CD8-positive, alpha-beta memory T cell (primary cell): ENCODE measurements around the gene CLSTN3. TPM values are rescaled to one million over a fixed set of nuclear protein-coding genes. Genes with fewer than 3 reads are reported as not detected.

Experiments
- CTCF ChIA-PET: fragments of 350-600 bp; sonication (Branson Sonifier 250); formaldehyde crosslinking; loops from one replicate; lab custom pipeline; 2021; ENCODE audit warnings: antibody characterized with exemption; lab: Charles Lee
- POLR2A ChIA-PET: fragments of 350-600 bp; sonication (Branson Sonifier 250); formaldehyde crosslinking; loops from one replicate; lab custom pipeline; 2021; ENCODE audit warnings: antibody characterized with exemption; lab: Charles Lee
- DNase-seq, 5 donors: peaks; one replicate each; pipeline versions ENCODE4 v3.0.0 to v3.0.0-alpha.2; 2020 to 2022; ENCODE audit warnings: mixed read lengths in 1 of 5
- H3K27ac ChIP-seq: one replicate; pipeline ENCODE4 v1.7.0; 2013; ENCODE audit warnings: low read depth, mild to moderate bottlenecking, low read length, moderate library complexity
- H3K27me3 ChIP-seq: 2 replicates; pipeline ENCODE4 v1.7.0; 2013; ENCODE audit warnings: low read length, mild to moderate bottlenecking; ENCODE audit not compliant: insufficient read depth, poor library complexity, severe bottlenecking
- H3K36me3 ChIP-seq: 2 replicates; pipeline ENCODE4 v1.7.0; 2013; ENCODE audit warnings: mild to moderate bottlenecking, low read length, moderate library complexity; ENCODE audit not compliant: insufficient read depth
- H3K4me1 ChIP-seq: 2 replicates; pipeline ENCODE4 v1.7.0; 2013; ENCODE audit warnings: mild to moderate bottlenecking, low read length, moderate library complexity; ENCODE audit not compliant: insufficient read depth
- H3K4me3 ChIP-seq: 2 replicates; pipeline ENCODE4 v1.7.0; 2013; ENCODE audit warnings: mild to moderate bottlenecking, low read length
- H3K9me3 ChIP-seq: 2 replicates; pipeline ENCODE4 v1.7.0; 2013; ENCODE audit warnings: mild to moderate bottlenecking, low read length
- H3K27ac Mint-ChIP-seq, 8 donors: one replicate each; pipeline ENCODE4 v1.8.0; 2020 to 2021; ENCODE audit warnings: mixed read lengths in 8 of 8, mild to moderate bottlenecking in 6 of 8, inconsistent platforms in 3 of 8, moderate library complexity in 3 of 8
- H3K27me3 Mint-ChIP-seq, 2 donors: one replicate each; pipeline ENCODE4 v1.8.0; 2020 to 2021; ENCODE audit warnings: mixed read lengths in 2 of 2, mild to moderate bottlenecking in 1 of 2, moderate library complexity in 1 of 2
- H3K36me3 Mint-ChIP-seq, 3 donors: one replicate each; pipeline ENCODE4 v1.8.0; 2020 to 2021; ENCODE audit warnings: mixed read lengths in 3 of 3, inconsistent platforms in 1 of 3, mild to moderate bottlenecking in 1 of 3
- H3K4me1 Mint-ChIP-seq, 3 donors: one replicate each; pipeline ENCODE4 v1.8.0; 2020 to 2021; ENCODE audit warnings: mixed read lengths in 3 of 3, inconsistent platforms in 1 of 3, mild to moderate bottlenecking in 1 of 3
- H3K4me3 Mint-ChIP-seq, 7 donors: one replicate each; pipeline ENCODE4 v1.8.0; 2020 to 2021; ENCODE audit warnings: mixed read lengths in 7 of 7, mild to moderate bottlenecking in 6 of 7, moderate library complexity in 4 of 7, inconsistent platforms in 2 of 7
- H3K9me3 Mint-ChIP-seq, 5 donors: one replicate each; pipeline ENCODE4 v1.8.0; 2020 to 2022; ENCODE audit warnings: mixed read lengths in 5 of 5, mild to moderate bottlenecking in 3 of 5, moderate library complexity in 2 of 5, inconsistent platforms in 1 of 5
- polyA plus RNA-seq: library from polyadenylated mRNA; unstranded; fragments of 300-500 nt; fragmentation: Illumina TruSeq; gene quantifications from one replicate; pipeline ENCODE4 v1.2.3, GENCODE V29; 2021
- total RNA-seq, 2 experiments: library from RNA; stranded (reverse); gene quantifications; one replicate each; pipeline ENCODE4 v1.2.3, GENCODE V29; 2021

CLSTN3 gene
- total and polyA plus RNA-seq, 3 experiments from 2014 or later = 7.7 to 17.7 (median 16.5) TPM

- Mint-ChIP-seq H3K9me3 (no peaks in the 10 kb centered on the region), H3K27ac (peak overlapping the region in 2 of 8 donors; percentile 7 to 79), H3K4me3 (no peak overlapping the region), H3K4me1 (peaks cover 10 to 30% (median 17%) of the 10 kb centered on the region in 3 donors), H3K36me3 (peaks cover 4 to 53% (median 14%) of the 10 kb centered on the region in 3 donors), H3K27me3 (no peaks in the 10 kb centered on the region)
- no peak overlapping the region for H3K4me3 ChIP-seq
- no peak for DNase-seq
- H3K4me1 ChIP-seq = no peaks in the 10 kb centered on the region
- POLR2A ChIA-PET = no interaction called here
- no peaks in the 10 kb centered on the region for H3K27me3 ChIP-seq
- H3K9me3 ChIP-seq = no peaks in the 10 kb centered on the region
- CTCF ChIA-PET = interaction anchor here (0.7 to 2.1 kb wide), 5 partner anchors 9 to 177 kb away, joined by 3 to 11 read pairs (median 4); partner anchors contain the start of gene C1RL
- H3K27ac ChIP-seq = no peak overlapping the region
- peaks cover 13% of the 10 kb centered on the region for H3K36me3 ChIP-seq
Observed at GRCh38 chr12:7099290-7099996, 30.7 kb upstream of the CLSTN3 start.

GRCh38 chr12:7100239-7100638 lies 29.9 kb upstream of the CLSTN3 start:
- ChIA-PET CTCF (interaction anchor here (2.1 kb wide), 1 partner anchor 8 kb away, joined by 11 read pairs; the partner anchor contains the start of gene C1RL), POLR2A (no interaction called here)
- Histone ChIP-seq H3K4me3 (no peak overlapping the region), H3K27me3 (no peaks in the 10 kb centered on the region), H3K4me1 (no peaks in the 10 kb centered on the region), H3K9me3 (no peaks in the 10 kb centered on the region), H3K36me3 (peaks cover 13% of the 10 kb centered on the region), H3K27ac (no peak overlapping the region)
- no peaks in the 10 kb centered on the region for H3K27me3 Mint-ChIP-seq
- DNase-seq = no peak
- no peak overlapping the region for H3K4me3 Mint-ChIP-seq
- H3K27ac Mint-ChIP-seq = peak overlapping the region in 3 of 8 donors; percentile 21 to 93 (median 36)
- H3K9me3 Mint-ChIP-seq = no peaks in the 10 kb centered on the region
- peaks cover 12 to 37% (median 17%) of the 10 kb centered on the region in 3 donors for H3K4me1 Mint-ChIP-seq
- H3K36me3 Mint-ChIP-seq = peaks cover 4 to 54% (median 14%) of the 10 kb centered on the region in 3 donors

GRCh38 chr12:7101047-7101693 lies 29.0 kb upstream of the CLSTN3 start:
- ChIA-PET POLR2A (no interaction called here), CTCF (interaction anchor here (1.2 kb wide), 1 partner anchor 10 kb away, joined by 4 read pairs; no protein-coding TSS in a partner anchor)
- Histone ChIP-seq H3K27me3 (no peaks in the 10 kb centered on the region), H3K4me1 (peaks cover 1% of the 10 kb centered on the region), H3K9me3 (peaks cover 5% of the 10 kb centered on the region), H3K36me3 (peaks cover 13% of the 10 kb centered on the region), H3K27ac (no peak overlapping the region), H3K4me3 (no peak overlapping the region)
- DNase-seq = no peak
- Mint-ChIP-seq H3K27ac (peak overlapping the region in 3 of 8 donors; percentile 68 to 89 (median 76)), H3K36me3 (peaks cover 12 to 61% (median 19%) of the 10 kb centered on the region in 3 donors), H3K4me1 (peaks cover 20 to 46% (median 25%) of the 10 kb centered on the region in 3 donors), H3K4me3 (no peak overlapping the region), H3K27me3 (no peaks in the 10 kb centered on the region), H3K9me3 (peaks cover 2 to 8% (median 7%) of the 10 kb centered on the region in 5 donors)

- H3K4me3 Mint-ChIP-seq = no peak overlapping the region
- H3K4me3 ChIP-seq = no peak overlapping the region
- H3K9me3 ChIP-seq = peaks cover 8% of the 10 kb centered on the region
- H3K4me1 ChIP-seq = peaks cover 7% of the 10 kb centered on the region
- peaks cover 13% of the 10 kb centered on the region for H3K36me3 ChIP-seq
- peaks cover 17 to 66% (median 19%) of the 10 kb centered on the region in 3 donors for H3K36me3 Mint-ChIP-seq
- no peaks in the 10 kb centered on the region for H3K27me3 ChIP-seq
- no peak for DNase-seq
- H3K27ac Mint-ChIP-seq = peak overlapping the region in 6 of 8 donors; percentile 3 to 89 (median 22)
- peaks cover 26 to 51% (median 31%) of the 10 kb centered on the region in 3 donors for H3K4me1 Mint-ChIP-seq
- POLR2A ChIA-PET = interaction anchor here (0.5 kb wide), 1 partner anchor 143 kb away, joined by 3 read pairs; no protein-coding TSS in a partner anchor
- peaks cover 4 to 13% (median 9%) of the 10 kb centered on the region in 5 donors for H3K9me3 Mint-ChIP-seq
- H3K27me3 Mint-ChIP-seq = no peaks in the 10 kb centered on the region
- CTCF ChIA-PET = interaction anchor here (1.2 kb wide), 1 partner anchor 10 kb away, joined by 4 read pairs; no protein-coding TSS in a partner anchor
- H3K27ac ChIP-seq = no peak overlapping the region
Observed at GRCh38 chr12:7101694-7102131, 28.5 kb upstream of the CLSTN3 start.

- H3K27ac ChIP-seq = no peak overlapping the region
- peaks cover 12% of the 10 kb centered on the region for H3K4me1 ChIP-seq
- Mint-ChIP-seq H3K4me1 (peaks cover 29 to 58% (median 36%) of the 10 kb centered on the region in 3 donors), H3K36me3 (peaks cover 17 to 63% (median 19%) of the 10 kb centered on the region in 3 donors), H3K27ac (peak overlapping the region in 7 of 8 donors; percentile 6 to 83 (median 57)), H3K9me3 (peaks cover 4 to 15% (median 9%) of the 10 kb centered on the region in 5 donors), H3K27me3 (no peaks in the 10 kb centered on the region), H3K4me3 (no peak overlapping the region)
- no peaks in the 10 kb centered on the region for H3K27me3 ChIP-seq
- CTCF ChIA-PET = interaction anchor here (0.6 to 1.8 kb wide), 5 partner anchors 10 to 832 kb away, joined by 3 to 6 read pairs (median 4); partner anchors contain the start of genes C1R, LPCAT3 and SPSB2
- DNase-seq = no peak
- H3K9me3 ChIP-seq = peaks cover 8% of the 10 kb centered on the region
- POLR2A ChIA-PET = no interaction called here
- H3K4me3 ChIP-seq = no peak overlapping the region
- peaks cover 13% of the 10 kb centered on the region for H3K36me3 ChIP-seq
Observed at GRCh38 chr12:7102582-7102981, 27.6 kb upstream of the CLSTN3 start.

GRCh38 chr12:7103837-7104584 lies 26.2 kb upstream of the CLSTN3 start:
- Histone ChIP-seq H3K4me1 (peaks cover 12% of the 10 kb centered on the region), H3K9me3 (peaks cover 8% of the 10 kb centered on the region), H3K27ac (no peak overlapping the region), H3K36me3 (peaks cover 13% of the 10 kb centered on the region), H3K27me3 (no peaks in the 10 kb centered on the region), H3K4me3 (no peak overlapping the region)
- Mint-ChIP-seq H3K4me3 (peak overlapping the region in 1 of 7 donors; percentile 14), H3K36me3 (peaks cover 15 to 65% (median 17%) of the 10 kb centered on the region in 3 donors), H3K4me1 (peaks cover 40 to 70% (median 43%) of the 10 kb centered on the region in 3 donors), H3K27me3 (no peaks in the 10 kb centered on the region), H3K9me3 (peaks cover 4 to 15% (median 9%) of the 10 kb centered on the region in 5 donors), H3K27ac (peak overlapping the region in 6 of 8 donors; percentile 14 to 84 (median 56))
- ChIA-PET CTCF (interaction anchor here (0.9 to 1.8 kb wide), 3 partner anchors 11 to 231 kb away, joined by 3 to 6 read pairs (median 5); partner anchors contain the start of gene C1R), POLR2A (no interaction called here)
- DNase-seq = no peak

GRCh38 chr12:7106082-7106481 lies 24.1 kb upstream of the CLSTN3 start:
- DNase-seq = no peak
- H3K4me3 Mint-ChIP-seq = peak overlapping the region in 6 of 7 donors; percentile 3 to 91 (median 56)
- H3K9me3 Mint-ChIP-seq = peaks cover 4 to 15% (median 9%) of the 10 kb centered on the region in 5 donors
- H3K4me1 ChIP-seq = peaks cover 18% of the 10 kb centered on the region
- H3K27ac ChIP-seq = no peak overlapping the region
- H3K36me3 Mint-ChIP-seq = peaks cover 15 to 53% (median 17%) of the 10 kb centered on the region in 3 donors
- peaks cover 50 to 77% (median 57%) of the 10 kb centered on the region in 3 donors for H3K4me1 Mint-ChIP-seq
- POLR2A ChIA-PET = no interaction called here
- no peaks in the 10 kb centered on the region for H3K27me3 ChIP-seq
- CTCF ChIA-PET = interaction anchor here (2.4 kb wide), 1 partner anchor 168 kb away, joined by 10 read pairs; no protein-coding TSS in a partner anchor
- H3K27me3 Mint-ChIP-seq = peaks cover 0 to 2% of the 10 kb centered on the region in 2 donors
- peaks cover 7% of the 10 kb centered on the region for H3K36me3 ChIP-seq
- peak overlapping the region in 5 of 8 donors; percentile 43 to 77 (median 61) for H3K27ac Mint-ChIP-seq
- peaks cover 8% of the 10 kb centered on the region for H3K9me3 ChIP-seq
- H3K4me3 ChIP-seq = no peak overlapping the region
